C4-2B (cell line): ENCODE data around the gene ABHD17B.

ENCODE experiments used
- H3K27ac ChIP-seq: fragments of 450-650 bp; 2 replicates; pipeline ENCODE4 v1.5.1; 2017
- CTCF ChIP-seq: fragments of 450-650 bp; conservative IDR thresholded peaks from 2 replicates; pipeline ENCODE4 v1.5.1; 2017; ENCODE audit warnings: mild to moderate bottlenecking
- ZFX ChIP-seq: fragments of 450-650 bp; IDR thresholded peaks from 2 replicates; pipeline ENCODE4 v1.6.1; 2017

The ABHD17B gene

GRCh38 chr9:71937070-71937625, 26.2 kb upstream of the ABHD17B start:
- TF ChIP-seq CTCF = no peak
- no peak for TF ChIP-seq ZFX
- no peak overlapping the region for H3K27ac ChIP-seq

GRCh38 chr9:71936066-71936465, 25.1 kb upstream of the ABHD17B start:
- TF ChIP-seq ZFX (no peak), CTCF (no peak)
- no peak overlapping the region for H3K27ac ChIP-seq

GRCh38 chr9:71931166-71931565, 20.2 kb upstream of the ABHD17B start:
- H3K27ac ChIP-seq = no peak overlapping the region
- TF ChIP-seq CTCF = no peak
- no peak for TF ChIP-seq ZFX

- H3K27ac ChIP-seq = no peak overlapping the region
- no peak for TF ChIP-seq CTCF
- no peak for TF ChIP-seq ZFX
Measured at GRCh38 chr9:71929791-71930440, 18.9 kb upstream of the ABHD17B start.

- TF ChIP-seq CTCF (no peak), ZFX (no peak)
- no peak overlapping the region for H3K27ac ChIP-seq
Measured at GRCh38 chr9:71929223-71929622, 18.2 kb upstream of the ABHD17B start.

GRCh38 chr9:71928806-71929205, 17.8 kb upstream of the ABHD17B start:
- H3K27ac ChIP-seq = no peak overlapping the region

More at GRCh38 chr9:71928806-71929205, 17.8 kb upstream of the ABHD17B start:
- no peak for TF ChIP-seq ZFX
- TF ChIP-seq CTCF = no peak
